ENCODE data around the gene ASAP2.

Gene ASAP2

GRCh38 chr2:9188823-9189222 lies 17.8 kb upstream of the ASAP2 start:
- no peak overlapping the region for H3K9ac ChIP-seq (ENCODE audit: low read length in 2 of 2)
- peak overlapping the region; percentile 37 for H3K27ac ChIP-seq (ENCODE audit: low read length)
- no peaks in the 10 kb centered on the region for H3K27me3 ChIP-seq (ENCODE audit: control insufficient read depth in 1 of 2, insufficient read depth in 2 of 2, low read length in 2 of 2)
- no peaks in the 10 kb centered on the region for H3K36me3 ChIP-seq (ENCODE audit: control insufficient read depth in 2 of 2, insufficient read depth in 2 of 2, low read length in 2 of 2)
- no peak overlapping the region for H3K4me3 ChIP-seq (ENCODE audit: low read length in 2 of 2)
- no peaks in the 10 kb centered on the region for H3K9me3 ChIP-seq (ENCODE audit: control insufficient read depth in 2 of 2, low read length in 2 of 2)
- peaks cover 49% of the 10 kb centered on the region for H3K4me1 ChIP-seq (ENCODE audit: control insufficient read depth, insufficient read depth, low read length)

- H3K9me3 ChIP-seq (ENCODE audit: control insufficient read depth in 2 of 2, low read length in 2 of 2), result no peaks in the 10 kb centered on the region
- H3K4me3 ChIP-seq (ENCODE audit: low read length in 2 of 2), result no peak overlapping the region
- no peaks in the 10 kb centered on the region for H3K27me3 ChIP-seq (ENCODE audit: control insufficient read depth in 1 of 2, insufficient read depth in 2 of 2, low read length in 2 of 2)
- peak overlapping the region; percentile 94 for H3K27ac ChIP-seq (ENCODE audit: low read length)
- peaks cover 50% of the 10 kb centered on the region for H3K4me1 ChIP-seq (ENCODE audit: control insufficient read depth, insufficient read depth, low read length)
- H3K9ac ChIP-seq (ENCODE audit: low read length in 2 of 2), result no peak overlapping the region
- H3K36me3 ChIP-seq (ENCODE audit: control insufficient read depth in 2 of 2, insufficient read depth in 2 of 2, low read length in 2 of 2), result no peaks in the 10 kb centered on the region
Measured at GRCh38 chr2:9189901-9190300, 16.7 kb upstream of the ASAP2 start.

GRCh38 chr2:9191041-9191481 lies 15.6 kb upstream of the ASAP2 start:
- H3K9me3 ChIP-seq (ENCODE audit: control insufficient read depth in 2 of 2, low read length in 2 of 2), result no peaks in the 10 kb centered on the region
- H3K27ac ChIP-seq (ENCODE audit: low read length), result peak overlapping the region; percentile 94
- no peaks in the 10 kb centered on the region for H3K36me3 ChIP-seq (ENCODE audit: control insufficient read depth in 2 of 2, insufficient read depth in 2 of 2, low read length in 2 of 2)
- peaks cover 50% of the 10 kb centered on the region for H3K4me1 ChIP-seq (ENCODE audit: control insufficient read depth, insufficient read depth, low read length)
- peak overlapping the region in 1 of 2 donors; percentile 47 for H3K9ac ChIP-seq (ENCODE audit: low read length in 2 of 2)
- H3K27me3 ChIP-seq (ENCODE audit: control insufficient read depth in 1 of 2, insufficient read depth in 2 of 2, low read length in 2 of 2), result no peaks in the 10 kb centered on the region
- H3K4me3 ChIP-seq (ENCODE audit: low read length in 2 of 2), result no peak overlapping the region

- Histone ChIP-seq H3K4me1 (ENCODE audit: control insufficient read depth, insufficient read depth, low read length) (peaks cover 46% of the 10 kb centered on the region), H3K36me3 (ENCODE audit: control insufficient read depth in 2 of 2, insufficient read depth in 2 of 2, low read length in 2 of 2) (no peaks in the 10 kb centered on the region), H3K9ac (ENCODE audit: low read length in 2 of 2) (peak overlapping the region in 1 of 2 donors; percentile 39), H3K9me3 (ENCODE audit: control insufficient read depth in 2 of 2, low read length in 2 of 2) (no peaks in the 10 kb centered on the region), H3K4me3 (ENCODE audit: low read length in 2 of 2) (no peak overlapping the region), H3K27me3 (ENCODE audit: control insufficient read depth in 1 of 2, insufficient read depth in 2 of 2, low read length in 2 of 2) (no peaks in the 10 kb centered on the region), H3K27ac (ENCODE audit: low read length) (peak overlapping the region; percentile 94)
Measured at GRCh38 chr2:9192712-9193111, 13.9 kb upstream of the ASAP2 start.

- no peaks in the 10 kb centered on the region for H3K27me3 ChIP-seq (ENCODE audit: control insufficient read depth in 1 of 2, insufficient read depth in 2 of 2, low read length in 2 of 2)
- H3K9me3 ChIP-seq (ENCODE audit: control insufficient read depth in 2 of 2, low read length in 2 of 2), result no peaks in the 10 kb centered on the region
- no peak overlapping the region for H3K4me3 ChIP-seq (ENCODE audit: low read length in 2 of 2)
- H3K9ac ChIP-seq (ENCODE audit: low read length in 2 of 2), result no peak overlapping the region
- peaks cover 41% of the 10 kb centered on the region for H3K4me1 ChIP-seq (ENCODE audit: control insufficient read depth, insufficient read depth, low read length)
- H3K27ac ChIP-seq (ENCODE audit: low read length), result peak overlapping the region; percentile 94
- H3K36me3 ChIP-seq (ENCODE audit: control insufficient read depth in 2 of 2, insufficient read depth in 2 of 2, low read length in 2 of 2), result no peaks in the 10 kb centered on the region
Measured at GRCh38 chr2:9194352-9194751, 12.3 kb upstream of the ASAP2 start.

GRCh38 chr2:9196637-9197036 lies 10.0 kb upstream of the ASAP2 start:
- H3K9me3 ChIP-seq (ENCODE audit: control insufficient read depth in 2 of 2, low read length in 2 of 2), result no peaks in the 10 kb centered on the region
- peaks cover 23% of the 10 kb centered on the region for H3K4me1 ChIP-seq (ENCODE audit: control insufficient read depth, insufficient read depth, low read length)
- no peaks in the 10 kb centered on the region for H3K27me3 ChIP-seq (ENCODE audit: control insufficient read depth in 1 of 2, insufficient read depth in 2 of 2, low read length in 2 of 2)
- no peak overlapping the region for H3K9ac ChIP-seq (ENCODE audit: low read length in 2 of 2)
- H3K36me3 ChIP-seq (ENCODE audit: control insufficient read depth in 2 of 2, insufficient read depth in 2 of 2, low read length in 2 of 2), result no peaks in the 10 kb centered on the region
- no peak overlapping the region for H3K27ac ChIP-seq (ENCODE audit: low read length)
- H3K4me3 ChIP-seq (ENCODE audit: low read length in 2 of 2), result no peak overlapping the region

- no peaks in the 10 kb centered on the region for H3K9me3 ChIP-seq (ENCODE audit: control insufficient read depth in 2 of 2, low read length in 2 of 2)
- no peaks in the 10 kb centered on the region for H3K27me3 ChIP-seq (ENCODE audit: control insufficient read depth in 1 of 2, insufficient read depth in 2 of 2, low read length in 2 of 2)
- no peak overlapping the region for H3K4me3 ChIP-seq (ENCODE audit: low read length in 2 of 2)
- no peak overlapping the region for H3K27ac ChIP-seq (ENCODE audit: low read length)
- H3K36me3 ChIP-seq (ENCODE audit: control insufficient read depth in 2 of 2, insufficient read depth in 2 of 2, low read length in 2 of 2), result no peaks in the 10 kb centered on the region
- no peak overlapping the region for H3K9ac ChIP-seq (ENCODE audit: low read length in 2 of 2)
- H3K4me1 ChIP-seq (ENCODE audit: control insufficient read depth, insufficient read depth, low read length), result peaks cover 11% of the 10 kb centered on the region
Measured at GRCh38 chr2:9197916-9198315, 8.7 kb upstream of the ASAP2 start.

GRCh38 chr2:9199716-9200632 lies 6.6 kb upstream of the ASAP2 start:
- Histone ChIP-seq H3K4me1 (ENCODE audit: control insufficient read depth, insufficient read depth, low read length) (no peaks in the 10 kb centered on the region), H3K27me3 (ENCODE audit: control insufficient read depth in 1 of 2, insufficient read depth in 2 of 2, low read length in 2 of 2) (no peaks in the 10 kb centered on the region), H3K4me3 (ENCODE audit: low read length in 2 of 2) (no peak overlapping the region), H3K36me3 (ENCODE audit: control insufficient read depth in 2 of 2, insufficient read depth in 2 of 2, low read length in 2 of 2) (no peaks in the 10 kb centered on the region), H3K9me3 (ENCODE audit: control insufficient read depth in 2 of 2, low read length in 2 of 2) (no peaks in the 10 kb centered on the region), H3K27ac (ENCODE audit: low read length) (no peak overlapping the region), H3K9ac (ENCODE audit: low read length in 2 of 2) (no peak overlapping the region)

GRCh38 chr2:9200633-9201015 lies 6.0 kb upstream of the ASAP2 start:
- Histone ChIP-seq H3K27ac (ENCODE audit: low read length) (no peak overlapping the region), H3K27me3 (ENCODE audit: control insufficient read depth in 1 of 2, insufficient read depth in 2 of 2, low read length in 2 of 2) (no peaks in the 10 kb centered on the region)

GRCh38 chr2:9201185-9201891 lies 5.3 kb upstream of the ASAP2 start:
- Histone ChIP-seq H3K9me3 (ENCODE audit: control insufficient read depth in 2 of 2, low read length in 2 of 2) (no peaks in the 10 kb centered on the region), H3K27ac (ENCODE audit: low read length) (no peak overlapping the region), H3K4me1 (ENCODE audit: control insufficient read depth, insufficient read depth, low read length) (no peaks in the 10 kb centered on the region), H3K36me3 (ENCODE audit: control insufficient read depth in 2 of 2, insufficient read depth in 2 of 2, low read length in 2 of 2) (no peaks in the 10 kb centered on the region), H3K27me3 (ENCODE audit: control insufficient read depth in 1 of 2, insufficient read depth in 2 of 2, low read length in 2 of 2) (no peaks in the 10 kb centered on the region), H3K9ac (ENCODE audit: low read length in 2 of 2) (no peak overlapping the region), H3K4me3 (ENCODE audit: low read length in 2 of 2) (no peak overlapping the region)

More at GRCh38 chr2:9200633-9201015, 6.0 kb upstream of the ASAP2 start:
- no peaks in the 10 kb centered on the region for H3K9me3 ChIP-seq (ENCODE audit: control insufficient read depth in 2 of 2, low read length in 2 of 2)
- H3K9ac ChIP-seq (ENCODE audit: low read length in 2 of 2), result no peak overlapping the region
- H3K4me1 ChIP-seq (ENCODE audit: control insufficient read depth, insufficient read depth, low read length), result no peaks in the 10 kb centered on the region
- no peak overlapping the region for H3K4me3 ChIP-seq (ENCODE audit: low read length in 2 of 2)
- no peaks in the 10 kb centered on the region for H3K36me3 ChIP-seq (ENCODE audit: control insufficient read depth in 2 of 2, insufficient read depth in 2 of 2, low read length in 2 of 2)

GRCh38 chr2:9203006-9203405 lies 3.6 kb upstream of the ASAP2 start:
- Histone ChIP-seq H3K4me3 (ENCODE audit: low read length in 2 of 2) (no peak overlapping the region), H3K4me1 (ENCODE audit: control insufficient read depth, insufficient read depth, low read length) (peaks cover 6% of the 10 kb centered on the region), H3K27ac (ENCODE audit: low read length) (no peak overlapping the region), H3K27me3 (ENCODE audit: control insufficient read depth in 1 of 2, insufficient read depth in 2 of 2, low read length in 2 of 2) (no peaks in the 10 kb centered on the region), H3K36me3 (ENCODE audit: control insufficient read depth in 2 of 2, insufficient read depth in 2 of 2, low read length in 2 of 2) (no peaks in the 10 kb centered on the region), H3K9ac (ENCODE audit: low read length in 2 of 2) (no peak overlapping the region), H3K9me3 (ENCODE audit: control insufficient read depth in 2 of 2, low read length in 2 of 2) (no peaks in the 10 kb centered on the region)

Measured in stomach smooth muscle (tissue), 2 donors.